Panc1 (cell line): ENCODE results near the gene DAB1. TPM values are rescaled to one million over a fixed set of nuclear protein-coding genes. Genes with fewer than 3 reads are reported as not detected.

Source experiments
- ATAC-seq: fragments of 200-7000 bp; cut with Tn5 transposase; 2 replicates; pipeline ENCODE4 v1.9.1; 2020; ENCODE audit warnings: mild to moderate bottlenecking, moderate library complexity
- BruUV-seq: library from RNA; stranded (reverse); fragments of 400-500 nt; replicated peaks from 2 replicates; lab custom pipeline; 2021; lab: Mats Ljungman, UMichigan
- CTCF ChIA-PET: fragments of 300-600 bp; sonication (Branson Sonifier 250); formaldehyde crosslinking; loops from one replicate; lab custom pipeline; 2022; ENCODE audit warnings: antibody characterized with exemption; lab: Charles Lee
- POLR2A ChIA-PET: fragments of 300-600 bp; sonication (Branson Sonifier 250); formaldehyde crosslinking; loops from one replicate; lab custom pipeline; 2022; ENCODE audit warnings: antibody characterized with exemption; lab: Charles Lee
- DNase-seq: peaks from one replicate; pipeline ENCODE4 v3.0.0-alpha.2; 2010; ENCODE audit warnings: low read depth, low spot score
- H3K27ac ChIP-seq: 2 replicates; pipeline ENCODE4 v1.5.1; 2011; ENCODE audit warnings: mild to moderate bottlenecking, low read length, inconsistent platforms
- H3K27me3 ChIP-seq: fragments of 200-500 bp; sonication (Bioruptor generic); 2 replicates; pipeline ENCODE4 v1.6.0; 2014; ENCODE audit warnings: low read length, inconsistent platforms; ENCODE audit not compliant: control insufficient read depth, insufficient read depth
- H3K36me3 ChIP-seq: fragments of 200-500 bp; sonication (Bioruptor generic); 2 replicates; pipeline ENCODE4 v1.5.1; 2014; ENCODE audit warnings: inconsistent platforms, mild to moderate bottlenecking, low read length, moderate library complexity; ENCODE audit not compliant: control insufficient read depth, insufficient read depth
- H3K4me1 ChIP-seq: 2 replicates; pipeline ENCODE4 v1.5.1; 2011; ENCODE audit warnings: inconsistent platforms, mild to moderate bottlenecking, low read length, moderate library complexity; ENCODE audit not compliant: control insufficient read depth, insufficient read depth
- H3K4me3 ChIP-seq, 2 experiments: 2 replicates each; pipeline ENCODE4 v1.5.1; 2011 to 2012; ENCODE audit warnings: low read depth in 2 of 2, low read length in 2 of 2, mild to moderate bottlenecking in 2 of 2, inconsistent platforms in 1 of 2, moderate library complexity in 1 of 2
- H3K9me3 ChIP-seq: fragments of 200-500 bp; sonication (Bioruptor generic); 2 replicates; pipeline ENCODE4 v1.5.1; 2014; ENCODE audit warnings: low read depth, mild to moderate bottlenecking, inconsistent platforms, low read length, moderate library complexity; ENCODE audit not compliant: control insufficient read depth, insufficient read depth
- CTCF ChIP-seq: fragments of 450-650 bp; IDR thresholded peaks from 2 replicates; pipeline ENCODE4 v1.5.1; 2017; ENCODE audit warnings: mild to moderate bottlenecking
- POLR2AphosphoS5 ChIP-seq: IDR thresholded peaks from 2 replicates; pipeline ENCODE4 v1.6.1; 2012; ENCODE audit warnings: mild to moderate bottlenecking, low read depth, low read length, moderate library complexity
- REST ChIP-seq, 2 experiments: IDR thresholded peaks; 2 replicates each; pipeline ENCODE4 v1.6.1; 2011 to 2012; ENCODE audit warnings: low read depth in 2 of 2, control low read depth in 1 of 2, low read length in 1 of 2, mild to moderate bottlenecking in 1 of 2, moderate library complexity in 1 of 2; ENCODE audit not compliant: insufficient read depth in 1 of 2
- SIN3A ChIP-seq: IDR thresholded peaks from 2 replicates; pipeline ENCODE4 v1.6.1; 2012; ENCODE audit warnings: low read depth, mild to moderate bottlenecking, low read length, moderate library complexity, borderline replicate concordance; ENCODE audit not compliant: insufficient read depth
- TCF7L2 ChIP-seq: IDR thresholded peaks from 2 replicates; pipeline ENCODE4 v1.6.1; 2011; ENCODE audit warnings: mild to moderate bottlenecking, low read depth, low read length, inconsistent platforms
- in situ Hi-C: cut with HindIII; loops from 2 replicates; pipeline ENCODE4 v1.10.0; 2016; ENCODE audit warnings: low sequenced_read_pairs, low pct_unique_long_range_greater_than_20kb
- intact Hi-C: fragments of 100-400 bp; cut with micrococcal nuclease; formaldehyde crosslinking; loops from one replicate; pipeline ENCODE4 v1.10.0; 2022; ENCODE audit not compliant: unreplicated experiment
- total RNA-seq: library from RNA; stranded (reverse); gene quantifications from one replicate; pipeline ENCODE4 v1.2.1, GENCODE V29; 2021; ENCODE audit not compliant: unreplicated experiment

Gene DAB1
- total RNA-seq, 1 experiment from 2014 or later = 0.05 TPM

- no peak for ATAC-seq
- H3K27me3 ChIP-seq = no peaks in the 10 kb centered on the region; the same call in 1 of the 2 replicates
- no TSS peak for BruUV-seq
- no peak for DNase-seq
- no peaks in the 10 kb centered on the region for H3K4me1 ChIP-seq
- no peaks in the 10 kb centered on the region for H3K9me3 ChIP-seq
- POLR2A ChIA-PET = no interaction called here
- H3K4me3 ChIP-seq = no peak overlapping the region
- CTCF ChIA-PET = no interaction called here
- no peak for TF ChIP-seq SIN3A
- TF ChIP-seq REST (IDR thresholded peaks at IDR 0.05; ENCODE audit: insufficient read depth in 1 of 2, low read depth in 2 of 2, low read length in 1 of 2) = no peak
- TF ChIP-seq POLR2AphosphoS5 = no peak
- no peak for TF ChIP-seq TCF7L2
- no peak for TF ChIP-seq CTCF
- no peak overlapping the region for H3K27ac ChIP-seq
- intact Hi-C loops = no loop called here
- H3K36me3 ChIP-seq = no peaks in the 10 kb centered on the region
- in situ Hi-C loops = no loop called here
Measured at GRCh38 chr1:57282411-57282810, 141.4 kb downstream of the DAB1 start.

- intact Hi-C loops = no loop called here
- ChIA-PET POLR2A (no interaction called here), CTCF (no interaction called here)
- H3K27ac ChIP-seq = no peak overlapping the region
- no peaks in the 10 kb centered on the region for H3K4me1 ChIP-seq
- DNase-seq (no peak), ATAC-seq (no peak)
- BruUV-seq = no TSS peak
- H3K27me3 ChIP-seq = no peaks in the 10 kb centered on the region; the same call in 1 of the 2 replicates
- no peak overlapping the region for H3K4me3 ChIP-seq
- H3K9me3 ChIP-seq = no peaks in the 10 kb centered on the region
- in situ Hi-C loops = no loop called here
- no peaks in the 10 kb centered on the region for H3K36me3 ChIP-seq
- TF ChIP-seq REST (IDR thresholded peaks at IDR 0.05; ENCODE audit: insufficient read depth in 1 of 2, low read depth in 2 of 2, low read length in 1 of 2) (no peak), POLR2AphosphoS5 (no peak), CTCF (no peak), TCF7L2 (no peak), SIN3A (no peak)
Measured at GRCh38 chr1:57281324-57281723, 142.5 kb downstream of the DAB1 start.
